ENCODE data around the gene PACS1.

The PACS1 gene

DNA sequence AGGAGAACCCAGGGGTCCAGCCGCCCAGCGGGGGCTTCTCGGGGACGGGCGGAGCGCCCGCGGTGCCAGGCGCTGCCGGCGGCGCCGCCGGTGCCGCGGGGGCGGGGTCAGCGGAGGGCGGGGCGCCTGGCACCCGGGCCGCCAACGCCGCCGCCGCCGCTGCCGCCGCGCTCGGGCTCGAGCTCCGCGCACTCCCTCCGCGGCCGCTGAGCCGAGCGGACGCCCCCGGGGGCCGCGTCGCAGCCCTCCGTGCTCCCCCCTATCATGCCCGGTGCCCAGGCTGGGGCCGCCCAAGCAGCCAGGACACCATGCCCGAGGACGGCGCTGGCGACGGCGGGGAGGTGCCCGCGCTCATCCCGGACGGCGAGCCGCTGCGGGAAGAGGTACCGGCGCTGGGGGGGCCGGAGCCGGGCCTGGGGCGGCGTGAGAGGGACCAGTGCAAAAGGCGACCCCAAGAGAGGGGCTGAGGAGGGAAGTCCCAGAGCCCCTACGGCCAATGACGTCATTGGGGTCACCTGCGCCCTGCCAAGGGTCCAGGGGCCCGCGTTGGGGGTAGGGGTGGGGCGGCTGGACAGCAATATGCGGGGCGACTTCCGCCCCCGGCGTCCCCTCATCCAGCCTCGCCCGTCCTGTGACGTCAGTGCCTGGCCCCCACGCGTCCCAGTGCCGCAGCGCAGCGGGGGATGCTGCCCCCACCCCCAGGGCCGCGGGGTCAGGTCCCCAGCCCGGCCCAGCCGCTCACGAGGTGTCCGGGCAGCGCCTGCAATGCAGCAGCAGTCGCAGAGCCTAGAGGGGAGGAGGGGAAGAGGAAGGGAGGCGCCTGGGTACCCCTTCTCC, 221.9 kb downstream of the PACS1 start, which contains the start of gene TMEM151A:
Gene TMEM151A, plus strand, starts transcription at position 189 of the 837 bp plus-strand sequence. Its CDS starts 120 bp downstream, at position 309.
- Histone ChIP-seq H3K27me3 (ENCODE audit: control insufficient read depth, insufficient read depth, low read length) (peaks cover 42% of the 10 kb centered on the region), H3K9me3 (replicated peaks; ENCODE audit: low read length) (no peaks in the 10 kb centered on the region), H3K4me2 (ENCODE audit: low read length) (peak within 1 kb of the TSS; percentile 69), H3K36me3 (ENCODE audit: insufficient read depth, low read length) (peaks cover 3% of the 10 kb centered on the region), H3K4me3 (ENCODE audit: low read length) (peak within 1 kb of the TSS; percentile 59), H3K4me1 (ENCODE audit: control insufficient read depth, insufficient read depth, low read length) (peaks cover 15% of the 10 kb centered on the region), H3K9ac (ENCODE audit: low read depth, low read length) (no peak within 1 kb of the TSS)

DNA sequence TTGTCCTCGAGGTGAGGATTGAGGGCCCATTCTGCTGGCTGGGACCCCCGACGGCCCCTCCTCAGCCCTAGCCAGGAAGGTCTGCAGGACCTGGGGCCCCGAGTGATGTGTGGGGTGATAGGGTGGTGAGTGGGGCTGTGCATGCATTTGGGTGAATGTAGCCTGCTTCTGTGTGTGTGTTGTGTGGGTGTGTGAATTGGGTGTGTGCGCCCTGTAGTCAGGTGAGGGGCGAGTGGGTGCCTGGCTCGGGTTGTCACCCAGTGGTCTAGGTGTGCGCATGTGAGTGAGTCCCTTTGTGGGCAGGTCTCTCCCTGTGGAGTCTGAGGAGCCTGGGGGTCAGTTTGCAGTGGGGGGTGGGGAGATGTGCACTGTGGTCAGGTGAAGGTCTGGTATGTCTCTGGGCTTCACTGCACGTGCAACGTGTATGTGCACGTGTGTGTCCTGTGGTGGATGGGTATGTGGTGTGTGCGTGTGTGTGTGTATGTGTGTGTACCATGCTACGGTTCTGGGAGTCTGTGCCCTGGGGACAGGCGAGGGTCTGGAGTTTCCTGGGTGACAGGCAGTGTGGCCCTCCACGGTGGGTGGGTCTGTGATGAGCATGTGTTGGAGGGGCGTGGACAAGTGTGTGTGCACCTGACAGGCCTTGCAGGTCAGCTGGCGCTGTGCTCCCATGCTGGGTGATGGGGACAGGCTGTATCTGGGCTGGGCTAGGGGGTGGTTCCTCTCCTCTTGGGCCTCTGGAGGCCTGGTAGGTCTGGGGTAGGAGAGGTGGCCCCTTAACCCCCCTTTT, 222.7 kb downstream of the PACS1 start:
- no peaks in the 10 kb centered on the region for H3K9me3 ChIP-seq (replicated peaks; ENCODE audit: low read length)
- peaks cover 11% of the 10 kb centered on the region for H3K4me1 ChIP-seq (ENCODE audit: control insufficient read depth, insufficient read depth, low read length)
- H3K36me3 ChIP-seq (ENCODE audit: insufficient read depth, low read length), result no peaks in the 10 kb centered on the region
- H3K27me3 ChIP-seq (ENCODE audit: control insufficient read depth, insufficient read depth, low read length), result peaks cover 50% of the 10 kb centered on the region
- no peak overlapping the region for H3K4me3 ChIP-seq (ENCODE audit: low read length)
- H3K4me2 ChIP-seq (ENCODE audit: low read length), result no peak overlapping the region
- H3K9ac ChIP-seq (ENCODE audit: low read depth, low read length), result no peak overlapping the region

DNA sequence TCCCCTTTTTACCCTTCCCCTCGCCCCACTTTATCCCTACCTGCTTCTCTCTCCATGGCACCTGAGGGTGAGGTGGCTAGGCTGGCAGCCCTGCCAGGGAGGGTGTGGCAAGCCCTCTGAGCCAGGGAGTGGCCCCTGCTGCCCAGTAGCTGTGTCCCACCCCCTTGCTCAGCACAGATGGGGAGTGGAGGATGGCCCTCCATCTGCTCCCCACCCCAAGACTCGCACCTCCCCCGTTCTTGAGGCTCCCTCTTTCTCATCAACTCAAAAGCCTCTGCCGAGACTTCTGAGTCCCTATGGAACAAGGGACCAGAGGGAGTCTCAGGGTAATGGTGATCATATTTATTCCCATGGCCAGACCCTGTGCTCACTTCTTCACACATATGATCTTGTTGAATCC, 223.3 kb downstream of the PACS1 start:
- Histone ChIP-seq H3K4me2 (ENCODE audit: low read length) (no peak overlapping the region), H3K9ac (ENCODE audit: low read depth, low read length) (no peak overlapping the region), H3K27me3 (ENCODE audit: control insufficient read depth, insufficient read depth, low read length) (peaks cover 54% of the 10 kb centered on the region), H3K9me3 (replicated peaks; ENCODE audit: low read length) (no peaks in the 10 kb centered on the region), H3K36me3 (ENCODE audit: insufficient read depth, low read length) (no peaks in the 10 kb centered on the region), H3K4me1 (ENCODE audit: control insufficient read depth, insufficient read depth, low read length) (peaks cover 7% of the 10 kb centered on the region), H3K4me3 (ENCODE audit: low read length) (no peak overlapping the region)

DNA sequence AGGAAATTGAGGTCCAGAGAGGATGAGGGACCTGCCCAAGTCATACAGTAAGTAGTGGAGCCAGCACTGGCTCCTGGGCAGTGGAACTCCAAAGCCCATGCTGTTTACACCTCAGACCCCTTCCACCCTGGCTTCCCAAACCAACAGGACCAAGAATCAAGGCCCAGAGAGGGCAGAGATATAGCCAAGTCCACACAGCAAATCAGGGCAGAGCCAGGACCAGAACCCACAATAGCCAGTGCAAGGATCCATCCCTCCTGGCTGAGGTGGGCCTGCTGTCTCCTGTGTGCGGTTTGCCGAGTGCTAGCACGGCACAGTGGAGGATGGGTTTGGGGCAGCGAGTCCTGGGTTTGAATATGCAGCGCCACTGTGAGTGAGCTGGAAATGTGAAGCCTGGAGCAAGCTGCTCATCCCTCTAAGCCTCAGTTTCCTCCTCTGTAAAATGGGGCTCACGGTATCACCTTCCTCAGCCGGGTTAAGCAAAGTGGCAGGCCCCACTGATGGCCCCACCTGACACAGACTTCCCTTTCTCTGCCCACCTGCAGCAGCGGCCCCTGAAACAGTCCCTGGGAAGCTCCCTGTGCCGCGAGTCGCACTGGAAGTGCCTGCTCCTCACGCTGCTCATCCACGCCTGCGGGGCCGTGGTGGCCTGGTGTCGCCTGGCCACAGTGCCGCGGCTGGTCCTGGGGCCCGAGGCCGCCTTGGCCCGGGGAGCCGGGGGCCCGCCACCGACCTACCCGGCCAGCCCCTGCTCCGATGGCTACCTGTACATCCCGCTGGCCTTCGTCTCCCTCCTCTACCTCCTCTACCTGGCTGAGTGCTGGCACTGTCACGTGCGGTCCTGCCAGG, 223.9 kb downstream of the PACS1 start:
- Histone ChIP-seq H3K4me2 (ENCODE audit: low read length) (no peak overlapping the region), H3K27me3 (ENCODE audit: control insufficient read depth, insufficient read depth, low read length) (peaks cover 54% of the 10 kb centered on the region)

More for the DNA sequence above, 223.9 kb downstream of the PACS1 start:
- Histone ChIP-seq H3K9ac (ENCODE audit: low read depth, low read length) (no peak overlapping the region), H3K9me3 (replicated peaks; ENCODE audit: low read length) (no peaks in the 10 kb centered on the region), H3K4me1 (ENCODE audit: control insufficient read depth, insufficient read depth, low read length) (peaks cover 7% of the 10 kb centered on the region), H3K4me3 (ENCODE audit: low read length) (no peak overlapping the region), H3K36me3 (ENCODE audit: insufficient read depth, low read length) (no peaks in the 10 kb centered on the region)

Data from skeletal muscle satellite cell (primary cell).